Prostate gland (tissue), 2 donors: ENCODE measurements around the gene CRYBG1. TPM values are rescaled to one million over a fixed set of nuclear protein-coding genes. Genes with fewer than 3 reads are reported as not detected.
A peak's percentile ranks its signal among the peaks of the same experiment; 100 is the strongest.

Source experiments
- DNase-seq: peaks from one replicate; pipeline ENCODE4 v3.0.0-alpha.2; 2019; ENCODE audit warnings: low spot score
- H3K27ac ChIP-seq, 2 donors: fragments of 200-600 bp; sonication (generic); 2 replicates each; pipeline ENCODE4 v1.5.1; 2017 to 2019
- H3K27me3 ChIP-seq: fragments of 200-600 bp; sonication (generic); replicated peaks from 2 replicates; pipeline ENCODE4 v1.5.1; 2019; ENCODE audit not compliant: insufficient read depth
- H3K36me3 ChIP-seq, 2 donors: fragments of 200-600 bp; sonication (generic); 1 replicate in 1 of 2; 2 replicates in 1 of 2; pipeline versions ENCODE4 v1.5.1 to v1.8.1; 2017 to 2019
- H3K4me1 ChIP-seq: fragments of 200-600 bp; sonication (generic); replicated peaks from 2 replicates; pipeline ENCODE4 v1.5.1; 2019
- H3K4me3 ChIP-seq, 2 donors: fragments of 200-600 bp; sonication (generic); 2 replicates each; pipeline ENCODE4 v1.5.1; 2017 to 2019
- H3K9me3 ChIP-seq: fragments of 200-600 bp; sonication (generic); 2 replicates; pipeline ENCODE4 v1.5.1; 2017
- POLR2A ChIP-seq: fragments of 450-650 bp; IDR thresholded peaks from one replicate; pipeline ENCODE4 v1.6.1; 2016; ENCODE audit warnings: antibody characterized with exemption, mild to moderate bottlenecking
- POLR2AphosphoS5 ChIP-seq: sonication (generic); formaldehyde crosslinking; IDR thresholded peaks from one replicate; pipeline ENCODE4 v1.6.1; 2017; ENCODE audit warnings: antibody characterized with exemption
- WGBS: methylation state at CpG from one replicate; pipeline ENCODE4 v1.1.5; 2018; 5-methylcytosine and 5-hydroxymethylcytosine counted together
- intact Hi-C: fragments of 100-400 bp; cut with DNase I; formaldehyde crosslinking; loops from one replicate; pipeline ENCODE4 v1.14.2; 2022
- total RNA-seq, 2 donors: library from RNA; depleted of rRNA; stranded (reverse); fragments of >200 nt; gene quantifications; one replicate each; pipeline ENCODE4 v1.1.0, GENCODE V29; 2016
- TF ChIP-seq, protein P1 (sequence below), 4 experiments: fragments of 200-600 bp in 2 of 4; fragments of 450-650 bp in 2 of 4; sonication (generic) in 2 of 4; IDR thresholded peaks; 1 replicate in 3 of 4; 2 replicates in 1 of 4; pipeline ENCODE4 v1.5.1; 2016 to 2019; ENCODE audit warnings: antibody characterized with exemption in 4 of 4, mild to moderate bottlenecking in 2 of 4, moderate library complexity in 2 of 4

Gene CRYBG1
- total RNA-seq, 2 donors from 2014 or later, result 39.9 to 75.4 TPM

DNA sequence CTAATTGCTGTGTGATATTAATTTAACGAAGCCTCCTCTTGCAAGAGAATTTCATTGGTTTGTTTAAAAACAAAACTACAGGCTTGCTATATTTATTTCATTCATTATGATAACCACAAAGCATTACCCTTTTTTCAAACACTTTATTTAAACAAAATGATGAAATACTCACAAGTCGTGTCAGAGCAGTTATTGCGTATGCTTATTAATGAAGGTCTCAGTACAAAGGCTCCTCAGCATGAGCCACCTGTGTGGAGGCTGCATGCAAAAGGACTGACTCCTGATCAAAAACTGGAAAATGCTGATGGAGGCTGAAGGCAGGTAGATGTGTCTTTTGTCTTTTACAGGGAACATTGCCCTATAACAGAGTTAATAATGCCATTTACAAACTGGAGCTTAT, 130.5 kb downstream of the CRYBG1 start:
- Histone ChIP-seq H3K4me1 (no peaks in the 10 kb centered on the region), H3K9me3 (no peaks in the 10 kb centered on the region), H3K36me3 (no peaks in the 10 kb centered on the region), H3K27me3 (no peaks in the 10 kb centered on the region), H3K27ac (no peak overlapping the region), H3K4me3 (no peak overlapping the region)
- intact Hi-C loops, result no loop called here
- 73% methylated on average over 3 of the region's 3 CpGs for WGBS
- no peak for DNase-seq
- TF ChIP-seq POLR2A, result no peak
- TF ChIP-seq, protein P1, sequence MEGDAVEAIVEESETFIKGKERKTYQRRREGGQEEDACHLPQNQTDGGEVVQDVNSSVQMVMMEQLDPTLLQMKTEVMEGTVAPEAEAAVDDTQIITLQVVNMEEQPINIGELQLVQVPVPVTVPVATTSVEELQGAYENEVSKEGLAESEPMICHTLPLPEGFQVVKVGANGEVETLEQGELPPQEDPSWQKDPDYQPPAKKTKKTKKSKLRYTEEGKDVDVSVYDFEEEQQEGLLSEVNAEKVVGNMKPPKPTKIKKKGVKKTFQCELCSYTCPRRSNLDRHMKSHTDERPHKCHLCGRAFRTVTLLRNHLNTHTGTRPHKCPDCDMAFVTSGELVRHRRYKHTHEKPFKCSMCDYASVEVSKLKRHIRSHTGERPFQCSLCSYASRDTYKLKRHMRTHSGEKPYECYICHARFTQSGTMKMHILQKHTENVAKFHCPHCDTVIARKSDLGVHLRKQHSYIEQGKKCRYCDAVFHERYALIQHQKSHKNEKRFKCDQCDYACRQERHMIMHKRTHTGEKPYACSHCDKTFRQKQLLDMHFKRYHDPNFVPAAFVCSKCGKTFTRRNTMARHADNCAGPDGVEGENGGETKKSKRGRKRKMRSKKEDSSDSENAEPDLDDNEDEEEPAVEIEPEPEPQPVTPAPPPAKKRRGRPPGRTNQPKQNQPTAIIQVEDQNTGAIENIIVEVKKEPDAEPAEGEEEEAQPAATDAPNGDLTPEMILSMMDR (IDR thresholded peaks at IDR 0.05), result no peak

- intact Hi-C loops, result no loop called here
- no peaks in the 10 kb centered on the region for H3K4me1 ChIP-seq
- no peaks in the 10 kb centered on the region for H3K27me3 ChIP-seq
- DNase-seq, result no peak
- 46% methylated on average over 3 of the region's 3 CpGs for WGBS
- no peak overlapping the region for H3K4me3 ChIP-seq
- H3K36me3 ChIP-seq, result no peaks in the 10 kb centered on the region
- H3K27ac ChIP-seq, result no peak overlapping the region
- TF ChIP-seq POLR2A (no peak), POLR2AphosphoS5 (no peak)
- TF ChIP-seq, protein P1 (IDR thresholded peaks at IDR 0.05), result no peak
- H3K9me3 ChIP-seq, result no peaks in the 10 kb centered on the region
Measured at GRCh38 chr6:106495014-106495413, 134.5 kb downstream of the CRYBG1 start.

DNA sequence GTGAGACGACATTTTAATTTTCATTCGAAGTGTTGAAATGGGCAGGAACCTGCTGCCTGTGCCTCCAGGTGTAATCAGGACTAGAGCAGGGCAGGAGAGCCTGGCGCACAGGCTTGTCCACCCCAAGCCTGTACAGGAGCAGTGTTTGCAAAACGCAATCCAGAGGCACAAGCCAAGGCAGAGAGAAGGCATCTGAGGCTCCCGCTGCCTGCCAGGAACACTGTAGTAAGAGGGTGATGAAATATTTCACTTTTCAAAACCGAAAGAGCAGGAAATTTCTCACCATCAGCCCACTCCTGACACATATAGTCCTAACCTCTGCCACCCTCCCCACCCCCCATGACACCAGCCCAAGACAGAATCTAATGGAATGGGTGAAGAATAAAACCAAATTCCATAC, 136.3 kb downstream of the CRYBG1 start:
- Histone ChIP-seq H3K27ac (peak overlapping the region in 1 of 2 donors; percentile 33), H3K9me3 (no peaks in the 10 kb centered on the region), H3K36me3 (no peaks in the 10 kb centered on the region), H3K4me3 (no peak overlapping the region), H3K27me3 (no peaks in the 10 kb centered on the region), H3K4me1 (no peaks in the 10 kb centered on the region)
- DNase-seq, result peak; percentile 75
- intact Hi-C loops, result no loop called here
- TF ChIP-seq, protein P1 (IDR thresholded peaks at IDR 0.05), result no peak
- TF ChIP-seq POLR2AphosphoS5, result peak; percentile 56
- WGBS, result 53% methylated on average over 6 of the region's 6 CpGs

DNA sequence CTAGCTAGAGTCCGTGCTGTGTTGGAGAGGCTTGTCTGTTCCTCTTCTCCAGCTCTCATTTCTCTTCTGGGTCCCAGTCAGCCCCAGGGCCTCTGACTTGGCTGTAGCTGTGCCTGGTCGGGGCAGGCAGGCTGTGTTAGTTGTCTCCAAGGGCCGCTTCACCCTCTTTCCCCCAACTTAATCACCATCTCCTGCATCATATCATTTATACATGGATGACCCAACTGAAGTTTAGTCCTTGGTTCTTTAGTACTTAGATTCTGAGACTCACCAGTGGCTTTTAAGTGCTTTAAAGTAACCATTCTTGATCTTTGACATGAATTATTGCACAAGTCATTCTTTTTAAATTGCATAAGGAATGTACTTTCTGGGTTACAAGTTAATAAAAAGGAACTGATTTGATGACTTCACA, 141.4 kb downstream of the CRYBG1 start:
- Histone ChIP-seq H3K27me3 (no peaks in the 10 kb centered on the region), H3K9me3 (no peaks in the 10 kb centered on the region), H3K36me3 (no peaks in the 10 kb centered on the region), H3K4me3 (no peak overlapping the region), H3K4me1 (no peaks in the 10 kb centered on the region), H3K27ac (no peak overlapping the region)
- TF ChIP-seq, protein P1 (IDR thresholded peaks at IDR 0.05), result no peak
- TF ChIP-seq POLR2AphosphoS5 (no peak), POLR2A (no peak)
- intact Hi-C loops, result no loop called here
- WGBS, result 87% methylated on average over 3 of the region's 3 CpGs
- no peak for DNase-seq

GRCh38 chr6:106502559-106502958, 142.0 kb downstream of the CRYBG1 start:
- no peak for TF ChIP-seq POLR2AphosphoS5
- TF ChIP-seq POLR2A, result no peak
- TF ChIP-seq, protein P1 (IDR thresholded peaks at IDR 0.05), result no peak
- no peak overlapping the region for H3K4me3 ChIP-seq
- no peak overlapping the region for H3K27ac ChIP-seq
- H3K36me3 ChIP-seq, result no peaks in the 10 kb centered on the region
- no peaks in the 10 kb centered on the region for H3K4me1 ChIP-seq
- H3K27me3 ChIP-seq, result no peaks in the 10 kb centered on the region
- intact Hi-C loops, result no loop called here
- 76% methylated on average over 2 of the region's 2 CpGs for WGBS
- DNase-seq, result no peak
- H3K9me3 ChIP-seq, result no peaks in the 10 kb centered on the region
